Activated B cell treated with CpG ODN at 0.5 μM for 24 hours (primary cell): ENCODE data around the gene BCAS3. TPM values are rescaled to one million over a fixed set of nuclear protein-coding genes. Genes with fewer than 3 reads are reported as not detected.

Experiments used
- ATAC-seq: fragments of 200-7000 bp; cut with Tn5 transposase; one replicate; pipeline ENCODE4 v1.10.0; 2021; ENCODE audit warnings: low read depth, mild to moderate bottlenecking, moderate library complexity
- CTCF ChIA-PET: fragments of 350-600 bp; sonication (Branson Sonifier 250); formaldehyde crosslinking; loops from one replicate; lab custom pipeline; 2021; ENCODE audit warnings: antibody characterized with exemption; lab: Charles Lee
- POLR2A ChIA-PET: fragments of 350-600 bp; sonication (Branson Sonifier 250); formaldehyde crosslinking; loops from one replicate; lab custom pipeline; 2021; ENCODE audit warnings: antibody characterized with exemption; lab: Charles Lee
- DNase-seq: peaks from one replicate; pipeline ENCODE4 v3.0.0; 2022
- H3K27ac Mint-ChIP-seq: one replicate; pipeline ENCODE4 v1.8.0; 2020; ENCODE audit warnings: mixed read lengths
- H3K27me3 Mint-ChIP-seq: one replicate; pipeline ENCODE4 v1.8.0; 2021; ENCODE audit warnings: mixed read lengths
- H3K36me3 Mint-ChIP-seq: one replicate; pipeline ENCODE4 v1.8.0; 2021; ENCODE audit warnings: low read depth, mixed read lengths
- H3K4me1 Mint-ChIP-seq: one replicate; pipeline ENCODE4 v1.8.0; 2021; ENCODE audit warnings: mixed read lengths
- H3K4me3 Mint-ChIP-seq: one replicate; pipeline ENCODE4 v1.8.0; 2020; ENCODE audit warnings: mild to moderate bottlenecking, mixed read lengths
- H3K9me3 Mint-ChIP-seq: one replicate; pipeline ENCODE4 v1.8.0; 2020; ENCODE audit warnings: mixed read lengths
- intact Hi-C: fragments of 100-400 bp; cut with micrococcal nuclease; formaldehyde crosslinking; loops from one replicate; pipeline ENCODE4 v1.15.1; 2024
- total RNA-seq: library from RNA; stranded (reverse); gene quantifications from 2 replicates; pipeline ENCODE4 v1.2.3, GENCODE V29; 2022
- TF ChIP-seq, protein P1 (sequence below): fragments of 200-600 bp; IDR thresholded peaks from one replicate; pipeline ENCODE4 v1.8.0; 2022; ENCODE audit warnings: antibody characterized with exemption, mild to moderate bottlenecking

The BCAS3 gene
- total RNA-seq, 1 donor from 2014 or later, result 37.5 TPM

DNA sequence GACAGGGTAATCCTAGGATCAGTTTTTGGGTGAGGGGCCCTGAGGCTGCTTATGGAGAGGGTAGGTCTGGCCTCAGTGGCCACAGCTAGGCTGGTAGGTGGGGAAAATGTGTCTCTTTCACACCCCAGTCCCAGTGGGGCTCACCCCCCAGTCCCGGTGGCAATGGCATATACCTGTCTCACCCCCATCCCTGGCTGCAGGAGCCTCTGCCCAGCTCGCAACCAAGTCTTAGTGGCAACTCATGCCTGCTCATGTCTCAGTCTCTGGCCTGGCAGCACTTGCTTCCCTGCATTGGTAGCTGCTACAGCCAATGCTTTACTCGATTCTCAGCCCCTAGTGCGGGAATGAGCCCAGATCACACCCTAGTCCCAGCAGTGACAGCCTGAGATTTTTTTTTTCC is 221.5 kb downstream of the BCAS3 start:
- Mint-ChIP-seq H3K36me3 (peaks cover 37% of the 10 kb centered on the region), H3K4me1 (no peaks in the 10 kb centered on the region), H3K9me3 (peaks cover 20% of the 10 kb centered on the region), H3K27ac (no peak overlapping the region), H3K4me3 (no peak overlapping the region), H3K27me3 (no peaks in the 10 kb centered on the region)
- no peak for DNase-seq
- ATAC-seq, result no peak
- TF ChIP-seq, protein P1, sequence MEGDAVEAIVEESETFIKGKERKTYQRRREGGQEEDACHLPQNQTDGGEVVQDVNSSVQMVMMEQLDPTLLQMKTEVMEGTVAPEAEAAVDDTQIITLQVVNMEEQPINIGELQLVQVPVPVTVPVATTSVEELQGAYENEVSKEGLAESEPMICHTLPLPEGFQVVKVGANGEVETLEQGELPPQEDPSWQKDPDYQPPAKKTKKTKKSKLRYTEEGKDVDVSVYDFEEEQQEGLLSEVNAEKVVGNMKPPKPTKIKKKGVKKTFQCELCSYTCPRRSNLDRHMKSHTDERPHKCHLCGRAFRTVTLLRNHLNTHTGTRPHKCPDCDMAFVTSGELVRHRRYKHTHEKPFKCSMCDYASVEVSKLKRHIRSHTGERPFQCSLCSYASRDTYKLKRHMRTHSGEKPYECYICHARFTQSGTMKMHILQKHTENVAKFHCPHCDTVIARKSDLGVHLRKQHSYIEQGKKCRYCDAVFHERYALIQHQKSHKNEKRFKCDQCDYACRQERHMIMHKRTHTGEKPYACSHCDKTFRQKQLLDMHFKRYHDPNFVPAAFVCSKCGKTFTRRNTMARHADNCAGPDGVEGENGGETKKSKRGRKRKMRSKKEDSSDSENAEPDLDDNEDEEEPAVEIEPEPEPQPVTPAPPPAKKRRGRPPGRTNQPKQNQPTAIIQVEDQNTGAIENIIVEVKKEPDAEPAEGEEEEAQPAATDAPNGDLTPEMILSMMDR, result no peak
- intact Hi-C loops, result no loop called here
- POLR2A ChIA-PET, result no interaction called here
- CTCF ChIA-PET, result no interaction called here

DNA sequence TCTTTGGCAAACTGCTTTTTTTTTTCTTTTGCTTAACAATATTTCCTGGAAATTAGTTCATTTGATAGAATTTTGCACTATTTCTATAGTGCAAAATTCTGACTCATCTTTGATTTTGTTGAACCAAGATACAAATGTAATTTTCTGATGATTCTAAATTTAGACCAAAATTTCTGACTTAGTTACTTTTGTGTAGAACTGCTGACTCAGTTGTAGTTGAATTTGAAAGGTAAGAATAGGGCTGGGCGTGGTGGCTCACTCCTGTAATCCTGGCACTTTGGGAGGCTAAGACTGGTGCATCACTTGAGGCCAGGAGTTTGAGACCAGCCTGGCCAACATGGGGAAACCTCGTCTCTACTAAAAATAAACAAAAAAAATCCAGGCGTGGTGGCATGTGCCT is 223.0 kb downstream of the BCAS3 start:
- peaks cover 8% of the 10 kb centered on the region for H3K9me3 Mint-ChIP-seq
- no peaks in the 10 kb centered on the region for H3K4me1 Mint-ChIP-seq
- H3K27ac Mint-ChIP-seq, result no peak overlapping the region
- H3K27me3 Mint-ChIP-seq, result no peaks in the 10 kb centered on the region
- intact Hi-C loops, result no loop called here
- H3K36me3 Mint-ChIP-seq, result peaks cover 31% of the 10 kb centered on the region
- CTCF ChIA-PET, result no interaction called here
- DNase-seq (no peak), ATAC-seq (no peak)
- no peak overlapping the region for H3K4me3 Mint-ChIP-seq
- POLR2A ChIA-PET, result no interaction called here
- TF ChIP-seq, protein P1, result no peak

DNA sequence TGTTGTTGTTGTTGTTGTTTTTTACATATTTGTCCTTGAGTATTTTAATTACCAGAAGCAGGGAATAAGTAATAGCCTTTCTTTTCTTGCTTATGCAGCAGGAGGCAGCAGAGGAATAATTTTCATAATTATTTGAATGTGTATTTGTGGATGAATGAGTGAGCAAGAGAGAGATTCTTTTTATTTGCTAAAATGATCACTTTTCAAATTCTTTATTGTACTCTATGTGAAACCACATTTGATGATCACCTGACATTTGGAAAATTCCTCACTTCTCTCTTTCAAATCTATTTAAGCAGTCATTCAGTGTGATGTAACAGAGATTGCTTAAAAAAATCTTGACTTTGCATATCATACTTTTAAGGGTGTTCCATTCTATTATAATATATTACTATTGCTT is 223.6 kb downstream of the BCAS3 start:
- no peaks in the 10 kb centered on the region for H3K27me3 Mint-ChIP-seq

DNA sequence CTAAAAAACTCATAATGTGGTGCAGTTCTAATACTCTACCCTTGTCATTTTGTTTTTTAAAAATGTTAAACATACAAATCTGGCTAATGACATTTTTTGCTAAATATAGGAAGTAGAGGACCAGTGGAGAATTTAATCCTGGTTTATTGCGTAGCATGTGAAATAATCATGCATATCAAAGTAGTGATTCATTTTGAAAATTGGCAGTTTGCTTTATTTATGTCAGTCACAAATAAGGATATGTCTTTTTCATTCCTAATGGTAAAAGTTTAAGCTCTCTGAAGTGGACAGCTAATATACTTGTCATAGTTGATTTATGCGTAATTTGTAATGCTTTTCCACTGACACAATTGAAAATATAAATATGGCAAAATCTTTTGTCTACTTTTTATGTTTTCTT is 224.2 kb downstream of the BCAS3 start:
- H3K36me3 Mint-ChIP-seq, result peaks cover 27% of the 10 kb centered on the region
- ATAC-seq, result no peak
- no peak for DNase-seq
- ChIA-PET CTCF (no interaction called here), POLR2A (no interaction called here)
- no peaks in the 10 kb centered on the region for H3K4me1 Mint-ChIP-seq
- no peak overlapping the region for H3K27ac Mint-ChIP-seq
- intact Hi-C loops, result no loop called here
- peaks cover 4% of the 10 kb centered on the region for H3K9me3 Mint-ChIP-seq
- no peak overlapping the region for H3K4me3 Mint-ChIP-seq
- no peaks in the 10 kb centered on the region for H3K27me3 Mint-ChIP-seq
- TF ChIP-seq, protein P1, result no peak

More for the DNA sequence above, 223.6 kb downstream of the BCAS3 start:
- Mint-ChIP-seq H3K4me1 (no peaks in the 10 kb centered on the region), H3K36me3 (peaks cover 32% of the 10 kb centered on the region), H3K9me3 (peaks cover 8% of the 10 kb centered on the region), H3K27ac (no peak overlapping the region), H3K4me3 (no peak overlapping the region)
- POLR2A ChIA-PET, result no interaction called here
- ATAC-seq (no peak), DNase-seq (no peak)
- intact Hi-C loops, result no loop called here
- TF ChIP-seq, protein P1, result no peak
- CTCF ChIA-PET, result no interaction called here

DNA sequence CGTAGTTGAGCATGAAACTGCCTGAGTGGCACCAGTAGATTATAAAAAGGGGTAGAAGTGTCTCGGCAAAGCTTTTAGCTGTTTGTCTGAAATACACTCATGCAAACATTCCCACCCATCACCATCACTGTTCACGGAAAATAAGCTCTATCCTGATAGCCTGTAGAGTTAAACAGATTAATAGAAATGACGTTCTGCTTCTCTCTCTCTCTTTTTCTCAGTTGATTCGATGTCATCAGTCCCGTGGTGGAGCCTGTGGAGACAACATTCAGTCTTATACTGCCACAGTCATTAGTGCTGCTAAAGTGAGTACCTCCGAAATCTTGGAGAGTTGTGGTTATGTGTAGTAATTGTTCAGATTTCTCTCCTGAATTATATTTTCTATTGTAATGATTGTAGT is 224.7 kb downstream of the BCAS3 start:
- H3K4me1 Mint-ChIP-seq, result no peaks in the 10 kb centered on the region
- TF ChIP-seq, protein P1, result no peak
- intact Hi-C loops, result no loop called here
- no peak overlapping the region for H3K27ac Mint-ChIP-seq
- H3K9me3 Mint-ChIP-seq, result no peaks in the 10 kb centered on the region
- ATAC-seq, result no peak
- no peak for DNase-seq
- H3K4me3 Mint-ChIP-seq, result no peak overlapping the region
- peaks cover 22% of the 10 kb centered on the region for H3K36me3 Mint-ChIP-seq
- CTCF ChIA-PET, result no interaction called here
- no peaks in the 10 kb centered on the region for H3K27me3 Mint-ChIP-seq
- POLR2A ChIA-PET, result no interaction called here
